Muscle layer of duodenum (tissue), 2 donors: ENCODE measurements around the gene SCEL.
"Not testable (repeated sequence)": the region's sequence is repeated elsewhere in the genome, so short reads cannot be mapped to it uniquely, and the experiment has no call there.

Experiments
- H3K27ac ChIP-seq: one replicate; pipeline ENCODE4 v1.7.0; 2013; ENCODE audit warnings: mild to moderate bottlenecking, low read length
- H3K27me3 ChIP-seq: one replicate; pipeline ENCODE4 v1.7.0; 2013; ENCODE audit warnings: low read depth, mild to moderate bottlenecking, control low read depth, low read length
- H3K36me3 ChIP-seq, 2 donors: one replicate each; pipeline ENCODE4 v1.7.0; 2013; ENCODE audit warnings: low read length in 2 of 2, control low read depth in 1 of 2, mild to moderate bottlenecking in 1 of 2; ENCODE audit not compliant: insufficient read depth in 2 of 2, control insufficient read depth in 1 of 2
- H3K4me1 ChIP-seq, 2 donors: one replicate each; pipeline ENCODE4 v1.7.0; 2013; ENCODE audit warnings: low read length in 2 of 2, mild to moderate bottlenecking in 2 of 2, control low read depth in 1 of 2, moderate library complexity in 1 of 2; ENCODE audit not compliant: insufficient read depth in 2 of 2, control insufficient read depth in 1 of 2
- H3K4me3 ChIP-seq, 2 donors: one replicate each; pipeline ENCODE4 v1.7.0; 2013; ENCODE audit warnings: low read length in 2 of 2, low read depth in 1 of 2, mild to moderate bottlenecking in 1 of 2
- H3K9me3 ChIP-seq, 2 donors: one replicate each; pipeline ENCODE4 v1.7.0; 2013; ENCODE audit warnings: low read length in 2 of 2, control low read depth in 1 of 2, mild to moderate bottlenecking in 1 of 2; ENCODE audit not compliant: control insufficient read depth in 1 of 2
- donor health status: healthy.

SCEL gene

DNA sequence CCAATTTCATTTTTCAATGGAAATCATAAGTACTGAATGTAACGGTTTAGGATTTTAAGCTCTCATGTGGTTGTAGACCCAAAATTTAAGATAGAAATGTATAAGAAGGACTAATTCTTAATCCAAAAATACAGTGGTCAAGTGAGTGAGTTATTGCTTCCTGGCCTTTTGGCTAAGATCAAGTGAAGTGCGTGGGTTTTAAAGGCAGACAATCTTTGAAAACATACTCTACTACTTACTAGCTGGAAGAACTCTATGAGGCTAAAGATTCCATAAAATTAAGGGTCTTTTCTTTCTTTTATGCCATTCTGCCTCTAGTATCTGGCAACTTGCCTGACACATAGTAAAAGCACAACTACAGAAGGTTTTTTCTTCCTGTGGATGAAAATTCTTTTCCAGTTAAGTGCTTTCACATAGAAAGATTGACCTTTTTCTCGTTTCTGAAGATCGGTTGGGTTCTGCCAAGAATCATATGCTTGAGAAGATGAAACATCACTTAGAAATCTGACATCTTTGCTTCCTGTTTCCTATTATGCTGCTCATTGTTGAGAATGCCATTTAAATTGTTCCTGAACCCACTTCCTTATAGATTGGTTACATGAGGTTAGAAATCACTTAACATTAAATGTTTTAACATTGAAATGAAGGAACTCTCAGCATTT is 26.4 kb upstream of the SCEL start:
- Histone ChIP-seq H3K27me3 (no peaks in the 10 kb centered on the region), H3K9me3 (no peaks in the 10 kb centered on the region), H3K27ac (no peak overlapping the region), H3K36me3 (no peaks in the 10 kb centered on the region), H3K4me1 (no peaks in the 10 kb centered on the region), H3K4me3 (no peak overlapping the region)

DNA sequence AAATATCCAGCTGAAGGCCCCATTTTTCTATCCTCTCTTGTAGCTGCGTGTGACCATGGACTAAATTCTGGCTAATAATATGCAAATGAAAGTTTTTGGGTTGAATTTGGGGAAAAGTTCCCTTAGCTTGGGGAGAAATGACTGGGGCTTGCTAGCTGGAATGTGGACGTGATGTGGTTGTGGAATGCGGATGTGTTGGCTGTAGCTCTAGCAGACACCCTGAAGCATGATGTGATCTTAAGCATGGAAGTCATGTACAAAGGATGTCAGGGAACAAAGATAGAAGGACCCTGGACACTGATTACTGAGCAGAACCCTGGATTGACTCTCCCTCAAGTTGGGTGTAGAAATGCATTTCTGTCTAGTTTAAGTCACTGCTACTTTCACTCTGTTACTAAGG is 25.4 kb upstream of the SCEL start:
- Histone ChIP-seq H3K27me3 (no peaks in the 10 kb centered on the region), H3K9me3 (no peaks in the 10 kb centered on the region), H3K4me1 (no peaks in the 10 kb centered on the region), H3K36me3 (no peaks in the 10 kb centered on the region), H3K27ac (no peak overlapping the region), H3K4me3 (no peak overlapping the region)

DNA sequence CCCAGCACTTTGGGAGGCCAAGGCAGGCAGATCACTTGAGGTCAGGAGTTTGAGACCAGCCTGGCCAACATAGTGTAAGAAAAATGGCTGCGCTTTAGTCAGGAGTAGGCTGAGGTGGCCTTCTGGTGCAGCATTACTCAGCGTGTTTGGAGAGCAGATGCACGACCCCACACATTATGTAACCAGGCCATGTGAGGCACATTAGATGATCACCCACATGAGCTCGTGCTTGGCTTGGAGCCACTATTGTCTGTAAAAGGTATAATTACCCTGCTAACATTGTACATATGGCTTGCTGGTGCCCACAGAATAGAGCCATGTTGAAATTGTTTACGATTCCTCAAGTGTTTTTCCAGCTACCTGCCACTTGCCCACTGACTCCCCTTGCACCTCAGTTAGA is 24.0 kb upstream of the SCEL start:
- no peaks in the 10 kb centered on the region for H3K4me1 ChIP-seq
- no peaks in the 10 kb centered on the region for H3K36me3 ChIP-seq
- H3K27ac ChIP-seq, result no peak overlapping the region
- no peak overlapping the region for H3K4me3 ChIP-seq
- no peaks in the 10 kb centered on the region for H3K9me3 ChIP-seq
- H3K27me3 ChIP-seq, result no peaks in the 10 kb centered on the region

DNA sequence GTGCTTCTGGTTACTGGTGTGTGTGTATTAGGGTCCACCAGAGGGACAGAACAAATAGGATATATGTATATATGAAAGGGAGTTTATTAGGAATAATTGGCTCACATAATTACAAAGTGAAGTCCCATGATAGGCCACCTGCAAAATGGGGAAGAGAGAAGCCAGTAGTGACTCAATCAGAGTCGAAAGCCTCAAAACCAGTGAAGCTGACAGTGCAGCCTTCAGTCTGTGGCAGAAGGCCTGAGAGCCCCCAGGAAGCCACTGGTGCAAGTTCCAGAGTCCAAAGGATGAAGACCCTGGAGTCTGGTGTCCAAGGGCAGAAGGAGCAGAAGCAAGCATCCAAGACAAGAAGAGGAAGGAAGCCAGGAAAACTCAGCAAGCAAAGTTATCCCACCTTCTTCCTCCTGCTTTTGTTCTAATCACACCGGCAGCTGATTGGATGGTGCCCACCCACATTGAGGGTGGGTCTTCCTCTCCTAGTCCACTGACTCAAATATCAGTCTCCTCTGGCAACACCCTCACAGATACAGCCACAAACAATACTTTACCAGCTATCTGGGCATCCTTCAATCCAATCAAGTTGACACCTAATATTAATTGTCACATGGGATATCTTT is 21.7 kb upstream of the SCEL start:
- H3K9me3 ChIP-seq, result no peaks in the 10 kb centered on the region
- H3K27ac ChIP-seq, result no peak overlapping the region
- no peaks in the 10 kb centered on the region for H3K27me3 ChIP-seq
- H3K4me3 ChIP-seq, result no peak overlapping the region
- no peaks in the 10 kb centered on the region for H3K36me3 ChIP-seq
- H3K4me1 ChIP-seq, result no peaks in the 10 kb centered on the region

DNA sequence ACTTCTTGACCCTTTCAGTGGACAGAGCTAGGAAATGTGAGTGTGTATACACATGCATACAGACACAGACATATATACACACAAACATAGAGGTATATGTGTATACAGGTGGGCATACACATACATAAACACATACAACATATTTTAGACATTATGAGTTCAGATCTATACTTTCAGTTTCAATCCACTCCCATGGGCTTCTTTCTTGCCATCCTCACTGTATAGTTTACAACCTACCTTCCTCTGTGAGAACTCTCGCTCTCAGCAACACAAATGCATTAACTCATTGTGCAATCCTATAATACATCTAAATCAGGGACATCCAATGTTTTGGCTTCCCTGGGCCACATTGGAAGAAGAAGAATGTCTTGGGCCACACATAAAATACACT is 21.2 kb upstream of the SCEL start:
- H3K27me3 ChIP-seq, result no peaks in the 10 kb centered on the region
- H3K4me3 ChIP-seq, result no peak overlapping the region
- H3K27ac ChIP-seq, result no peak overlapping the region
- no peaks in the 10 kb centered on the region for H3K4me1 ChIP-seq
- no peaks in the 10 kb centered on the region for H3K36me3 ChIP-seq
- no peaks in the 10 kb centered on the region for H3K9me3 ChIP-seq

DNA sequence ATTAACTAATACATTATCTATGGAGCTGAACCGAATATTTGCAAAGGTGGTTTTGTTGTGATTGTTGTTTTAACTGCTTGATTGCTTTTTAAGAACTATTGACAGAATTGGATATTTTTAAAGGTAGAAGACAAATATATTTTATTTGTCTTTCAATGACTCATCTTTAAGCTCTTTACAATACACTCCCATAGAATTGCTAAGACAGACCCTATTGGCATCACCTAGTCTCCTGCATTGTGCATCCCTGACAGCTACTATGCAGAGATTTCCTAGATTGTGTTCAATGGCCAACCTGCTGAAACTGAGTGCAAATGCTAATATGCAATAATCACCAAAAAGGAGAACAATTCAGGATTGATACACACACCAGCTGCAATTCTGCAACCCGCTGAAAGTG is 19.7 kb upstream of the SCEL start:
- Histone ChIP-seq H3K9me3 (no peaks in the 10 kb centered on the region), H3K27ac (no peak overlapping the region), H3K4me3 (no peak overlapping the region), H3K4me1 (no peaks in the 10 kb centered on the region), H3K27me3 (no peaks in the 10 kb centered on the region), H3K36me3 (no peaks in the 10 kb centered on the region)

DNA sequence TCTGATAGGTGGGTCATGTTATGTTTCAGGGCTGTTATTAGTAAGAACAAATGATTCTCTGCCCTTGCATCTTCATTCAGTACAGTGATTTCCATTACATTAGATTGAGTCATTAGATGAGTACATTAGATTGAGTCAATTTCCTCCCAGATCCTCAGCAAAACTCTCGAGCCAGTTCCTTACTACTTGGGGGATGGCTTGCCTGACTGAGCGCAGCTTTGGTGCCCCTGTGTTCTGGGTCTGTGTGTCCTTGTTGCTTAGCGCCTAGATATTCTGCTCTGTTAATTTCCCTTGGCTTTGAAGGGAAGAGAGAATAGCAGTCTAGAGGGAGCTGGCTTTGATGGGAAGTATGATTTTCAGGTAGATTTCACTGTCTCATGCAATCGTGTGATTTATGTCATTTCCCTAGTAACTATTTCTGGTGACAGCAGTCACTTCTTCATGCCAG is 19.1 kb upstream of the SCEL start:
- no peaks in the 10 kb centered on the region for H3K4me1 ChIP-seq
- H3K4me3 ChIP-seq, result no peak overlapping the region
- no peaks in the 10 kb centered on the region for H3K27me3 ChIP-seq
- H3K9me3 ChIP-seq, result no peaks in the 10 kb centered on the region
- H3K27ac ChIP-seq, result no peak overlapping the region
- H3K36me3 ChIP-seq, result no peaks in the 10 kb centered on the region

DNA sequence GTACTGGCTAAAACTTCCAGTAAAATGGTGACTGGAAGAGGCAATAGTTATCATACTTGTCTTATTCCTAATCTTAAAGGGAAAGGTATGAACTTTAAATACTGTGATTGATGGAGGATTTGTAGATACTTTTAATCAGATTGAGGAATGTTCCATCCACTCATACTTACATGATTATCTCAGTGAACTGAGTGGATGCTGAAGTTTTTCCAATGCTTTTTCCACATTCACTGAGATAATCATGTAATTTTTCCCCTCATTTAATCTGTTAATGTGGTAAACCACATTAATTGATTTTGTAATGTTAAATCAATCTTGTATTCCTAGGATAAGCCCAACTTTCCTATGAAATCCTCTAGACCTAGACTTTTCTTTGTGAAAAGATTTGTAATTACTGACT is 17.2 kb upstream of the SCEL start:
- Histone ChIP-seq H3K4me1 (no peaks in the 10 kb centered on the region), H3K36me3 (no peaks in the 10 kb centered on the region), H3K4me3 (no peak overlapping the region), H3K9me3 (no peaks in the 10 kb centered on the region), H3K27me3 (no peaks in the 10 kb centered on the region), H3K27ac (no peak overlapping the region)

DNA sequence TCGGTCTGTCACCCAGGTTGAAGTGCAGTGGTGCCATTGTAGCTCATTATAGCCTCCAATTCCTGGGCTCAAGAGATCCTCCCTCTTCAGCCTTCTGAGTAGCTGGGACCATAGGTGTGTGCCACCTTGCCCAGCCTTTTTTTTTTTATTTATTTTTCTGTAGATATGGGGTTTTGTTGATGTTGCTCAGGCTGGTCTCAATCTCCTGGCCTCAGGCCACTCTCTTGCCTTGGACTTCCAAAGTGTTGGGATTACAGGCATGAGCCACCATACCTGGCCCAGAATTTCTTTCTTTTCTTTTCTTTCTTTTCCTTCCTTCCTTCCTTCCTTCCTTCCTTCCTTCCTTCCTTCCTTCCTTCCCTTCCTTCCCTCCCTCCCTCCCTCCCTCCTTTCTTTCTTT is 16.1 kb upstream of the SCEL start:
- not testable (repeated sequence) for H3K4me1 ChIP-seq, H3K9me3 ChIP-seq, H3K27me3 ChIP-seq, H3K27ac ChIP-seq, H3K36me3 ChIP-seq, H3K4me3 ChIP-seq

DNA sequence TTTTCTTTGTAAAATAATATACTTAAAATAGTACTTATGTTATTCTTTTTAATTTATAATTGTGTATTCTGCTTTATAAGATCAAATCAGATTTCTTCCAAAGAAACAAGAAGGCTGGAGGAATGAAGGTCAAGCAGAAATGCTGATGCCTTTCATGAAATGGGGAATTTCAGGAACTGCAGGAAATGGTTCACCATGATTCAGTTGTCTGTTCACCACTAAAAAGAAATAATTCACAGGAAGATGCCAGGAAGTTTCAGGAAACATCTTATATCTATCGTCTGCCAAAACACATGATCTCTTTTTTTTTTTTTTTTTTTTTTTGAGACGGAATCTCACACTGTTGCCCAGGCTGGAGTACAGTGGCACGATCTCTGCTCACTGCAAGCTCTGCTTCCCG is 15.7 kb upstream of the SCEL start:
- no peaks in the 10 kb centered on the region for H3K9me3 ChIP-seq
- H3K27me3 ChIP-seq, result no peaks in the 10 kb centered on the region
- no peaks in the 10 kb centered on the region for H3K36me3 ChIP-seq
- H3K4me3 ChIP-seq, result no peak overlapping the region
- no peaks in the 10 kb centered on the region for H3K4me1 ChIP-seq
- no peak overlapping the region for H3K27ac ChIP-seq

DNA sequence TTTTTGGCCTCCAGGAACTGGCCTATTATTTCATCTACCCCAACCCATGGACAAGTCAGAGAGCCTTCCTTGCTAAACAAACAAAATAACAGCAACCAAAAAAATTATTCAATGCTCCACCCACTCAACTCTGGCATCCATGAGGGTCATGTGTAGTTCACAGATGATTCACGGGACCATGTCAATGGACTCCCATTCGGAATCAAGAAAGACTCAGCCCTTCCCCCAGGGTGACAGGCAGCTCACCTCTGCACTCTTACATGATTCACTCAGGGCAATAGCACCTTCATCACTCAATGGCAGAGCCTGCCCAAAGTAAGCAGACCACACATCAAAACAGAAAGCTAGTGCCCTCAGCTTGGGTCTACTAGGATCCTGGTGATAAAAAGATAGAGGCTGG is 14.3 kb upstream of the SCEL start:
- H3K27ac ChIP-seq, result no peak overlapping the region

More for the DNA sequence above, 14.3 kb upstream of the SCEL start:
- Histone ChIP-seq H3K9me3 (no peaks in the 10 kb centered on the region), H3K27me3 (no peaks in the 10 kb centered on the region), H3K4me1 (no peaks in the 10 kb centered on the region), H3K4me3 (no peak overlapping the region), H3K36me3 (no peaks in the 10 kb centered on the region)
